Activated CD4-positive, alpha-beta T cell treated with anti-CD3 and anti-CD28 coated beads, Interleukin-2, amount 10 ng/mL, durations not matched to agents 7 days and 5 days (primary cell): ENCODE results near the gene DPYSL5. TPM values are rescaled to one million over a fixed set of nuclear protein-coding genes. Genes with fewer than 3 reads are reported as not detected.

Source experiments
- CTCF ChIA-PET: fragments of 350-600 bp; sonication (Branson Sonifier 250); formaldehyde crosslinking; loops from one replicate; lab custom pipeline; 2021; ENCODE audit warnings: antibody characterized with exemption; lab: Charles Lee
- POLR2A ChIA-PET: fragments of 350-600 bp; sonication (Branson Sonifier 250); formaldehyde crosslinking; loops from one replicate; lab custom pipeline; 2021; ENCODE audit warnings: antibody characterized with exemption; lab: Charles Lee
- DNase-seq: peaks from one replicate; pipeline ENCODE4 v3.0.0-alpha.2; 2020
- H3K27ac Mint-ChIP-seq: one replicate; pipeline ENCODE4 v1.8.0; 2021; ENCODE audit warnings: mild to moderate bottlenecking, moderate library complexity, mixed read lengths
- H3K27me3 Mint-ChIP-seq: one replicate; pipeline ENCODE4 v1.8.0; 2021; ENCODE audit warnings: mixed read lengths
- H3K36me3 Mint-ChIP-seq: one replicate; pipeline ENCODE4 v1.8.0; 2021; ENCODE audit warnings: low read depth, mixed read lengths
- H3K4me1 Mint-ChIP-seq: one replicate; pipeline ENCODE4 v1.8.0; 2021; ENCODE audit warnings: mixed read lengths
- H3K4me3 Mint-ChIP-seq: one replicate; pipeline ENCODE4 v1.8.0; 2021; ENCODE audit warnings: mild to moderate bottlenecking, moderate library complexity, mixed read lengths
- H3K9me3 Mint-ChIP-seq: one replicate; pipeline ENCODE4 v1.8.0; 2021; ENCODE audit warnings: mixed read lengths
- total RNA-seq, 2 experiments: library from RNA; stranded (reverse); gene quantifications; one replicate each; pipeline ENCODE4 v1.2.3, GENCODE V29; 2021

Gene DPYSL5
- total RNA-seq, 2 experiments from 2014 or later = not detected

DNA sequence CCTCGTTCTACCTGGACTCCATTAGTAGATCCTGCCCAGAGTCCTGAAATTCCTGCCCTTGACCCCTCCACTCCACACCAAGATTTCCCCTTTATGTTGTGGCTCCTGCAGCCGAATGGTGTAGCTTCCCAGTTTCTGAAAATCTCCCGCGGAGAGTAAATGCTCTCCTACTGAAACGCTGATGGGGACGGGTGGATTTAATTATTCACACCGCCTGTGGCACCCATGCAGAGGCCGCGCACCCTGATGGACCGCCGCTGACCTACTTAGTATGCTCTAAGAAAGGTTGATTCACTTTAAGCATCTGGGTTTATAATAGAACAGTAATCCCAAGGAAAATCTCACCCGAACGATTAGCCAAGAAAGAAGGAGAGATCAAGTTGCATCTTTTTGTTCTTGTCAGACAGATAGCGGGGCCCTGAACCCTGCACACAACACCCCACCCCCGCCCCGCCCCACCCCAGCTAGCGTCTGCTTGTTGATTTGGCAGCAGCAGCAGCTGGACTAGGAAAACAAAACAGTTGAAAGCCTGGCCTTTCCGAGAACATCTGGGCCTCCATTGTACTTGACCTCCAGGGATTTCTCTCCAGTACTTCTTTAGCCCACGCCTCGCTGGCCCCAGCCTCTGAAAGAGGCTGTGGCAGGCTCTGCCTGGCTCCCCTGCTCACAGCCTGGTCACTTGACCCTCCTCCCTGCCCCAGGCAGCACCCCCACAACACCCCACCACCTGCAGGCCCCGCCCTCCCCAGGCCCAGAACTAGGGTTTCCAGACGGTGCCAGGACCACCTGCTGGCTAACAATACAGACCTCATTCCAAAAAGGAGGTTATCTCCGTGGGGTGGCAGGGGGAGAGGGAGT lies 53.6 kb downstream of the DPYSL5 start:
- ChIA-PET POLR2A (no interaction called here), CTCF (no interaction called here)
- Mint-ChIP-seq H3K4me1 (no peaks in the 10 kb centered on the region), H3K4me3 (no peak overlapping the region), H3K36me3 (no peaks in the 10 kb centered on the region), H3K9me3 (no peaks in the 10 kb centered on the region), H3K27ac (no peak overlapping the region), H3K27me3 (peaks cover 9% of the 10 kb centered on the region)
- no peak for DNase-seq

DNA sequence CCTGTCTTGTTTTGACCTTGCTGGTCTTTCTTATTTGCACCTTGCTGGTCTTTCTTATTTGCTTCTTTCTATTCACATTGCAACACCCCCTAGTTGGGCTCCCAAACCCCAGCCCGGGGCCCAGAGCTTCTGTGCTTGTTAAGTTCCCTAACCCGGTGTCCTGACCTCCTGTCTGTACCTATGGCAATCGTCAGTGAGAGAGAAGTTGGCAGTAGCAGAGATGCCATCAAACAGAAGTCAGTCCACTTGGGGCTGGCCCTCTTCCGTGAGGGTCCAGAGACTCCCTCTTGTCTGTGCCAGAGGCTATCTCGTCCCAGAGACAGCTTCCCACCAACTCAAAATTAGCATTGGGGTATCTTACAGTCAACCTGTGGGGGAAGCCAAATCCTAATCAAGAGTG lies 55.7 kb downstream of the DPYSL5 start:
- Mint-ChIP-seq H3K4me1 (no peaks in the 10 kb centered on the region), H3K4me3 (no peak overlapping the region), H3K36me3 (no peaks in the 10 kb centered on the region), H3K27ac (no peak overlapping the region), H3K9me3 (no peaks in the 10 kb centered on the region), H3K27me3 (peaks cover 2% of the 10 kb centered on the region)
- ChIA-PET POLR2A (no interaction called here), CTCF (no interaction called here)
- DNase-seq = no peak

DNA sequence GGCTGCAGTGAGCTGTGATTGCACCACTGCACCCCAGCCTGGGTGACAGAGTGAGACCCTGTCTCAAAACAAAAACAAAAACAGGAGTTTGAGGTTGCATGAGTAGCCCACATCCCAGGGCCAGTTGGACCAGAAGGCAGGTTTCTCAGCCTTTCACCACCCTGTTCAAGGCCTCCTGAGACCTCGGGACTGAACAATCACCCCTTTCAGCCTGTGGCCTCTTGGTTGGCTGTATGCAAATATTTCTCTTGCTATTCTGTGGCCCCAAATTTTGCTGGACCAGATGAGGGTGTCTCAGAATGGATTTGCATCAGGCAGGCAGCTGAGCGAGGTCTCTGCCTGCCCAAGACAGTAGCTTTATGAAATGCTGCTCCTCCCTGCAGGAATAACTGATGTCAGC lies 56.9 kb downstream of the DPYSL5 start:
- H3K4me3 Mint-ChIP-seq = no peak overlapping the region
- CTCF ChIA-PET = interaction anchor here (1.0 to 1.9 kb wide), 2 partner anchors 10 to 18 kb away, joined by 3 to 5 read pairs; no protein-coding TSS in a partner anchor
- POLR2A ChIA-PET = no interaction called here
- H3K27ac Mint-ChIP-seq = no peak overlapping the region
- no peaks in the 10 kb centered on the region for H3K36me3 Mint-ChIP-seq
- H3K4me1 Mint-ChIP-seq = no peaks in the 10 kb centered on the region
- no peaks in the 10 kb centered on the region for H3K9me3 Mint-ChIP-seq
- DNase-seq = no peak
- H3K27me3 Mint-ChIP-seq = peaks cover 6% of the 10 kb centered on the region

DNA sequence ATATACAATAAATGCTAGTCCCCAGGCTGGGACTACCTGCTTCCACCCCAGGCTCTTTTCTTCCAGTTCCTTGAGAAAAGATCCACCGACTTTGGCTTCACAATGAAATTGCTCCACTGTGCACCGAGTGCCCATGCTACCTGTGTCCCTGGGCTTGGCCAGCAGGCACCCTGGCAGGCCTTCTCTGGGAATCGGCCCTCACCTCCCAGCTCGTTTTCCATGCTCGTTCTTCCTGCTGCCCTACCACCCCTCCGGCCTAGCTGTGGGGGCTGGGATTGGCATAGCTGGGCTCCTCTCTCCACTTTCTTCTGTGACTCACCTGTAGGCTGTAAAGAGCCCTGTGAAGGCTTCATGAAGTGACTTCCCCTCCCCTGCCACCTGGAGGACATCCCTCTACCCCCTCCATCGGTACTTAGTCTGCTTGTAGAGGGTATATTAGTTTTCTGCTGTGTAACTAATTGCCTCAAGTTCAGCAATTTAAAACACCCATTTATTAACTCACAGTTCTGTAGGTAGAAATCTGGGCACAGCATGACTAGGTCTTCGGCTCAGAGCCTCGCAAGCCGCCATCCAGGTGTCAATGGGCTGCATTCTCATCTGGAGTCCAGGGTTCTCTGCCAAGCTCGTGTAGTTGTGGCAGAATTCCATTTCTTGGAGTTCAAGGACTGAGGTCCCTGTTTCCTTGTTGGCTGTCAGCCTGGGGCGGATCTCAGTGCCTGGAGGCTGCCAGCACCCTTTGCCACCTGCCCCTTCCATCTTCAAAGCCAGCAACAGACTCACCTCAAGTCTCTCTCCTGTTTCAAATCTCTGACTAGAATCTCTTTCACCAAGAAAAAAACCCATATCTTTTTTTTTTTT lies 57.6 kb downstream of the DPYSL5 start:
- Mint-ChIP-seq H3K4me3 (no peak overlapping the region), H3K4me1 (no peaks in the 10 kb centered on the region), H3K9me3 (no peaks in the 10 kb centered on the region), H3K27me3 (peaks cover 12% of the 10 kb centered on the region), H3K27ac (no peak overlapping the region), H3K36me3 (no peaks in the 10 kb centered on the region)
- CTCF ChIA-PET = interaction anchor here (1.9 kb wide), 1 partner anchor 17 kb away, joined by 5 read pairs; no protein-coding TSS in a partner anchor
- DNase-seq = no peak
- POLR2A ChIA-PET = no interaction called here

DNA sequence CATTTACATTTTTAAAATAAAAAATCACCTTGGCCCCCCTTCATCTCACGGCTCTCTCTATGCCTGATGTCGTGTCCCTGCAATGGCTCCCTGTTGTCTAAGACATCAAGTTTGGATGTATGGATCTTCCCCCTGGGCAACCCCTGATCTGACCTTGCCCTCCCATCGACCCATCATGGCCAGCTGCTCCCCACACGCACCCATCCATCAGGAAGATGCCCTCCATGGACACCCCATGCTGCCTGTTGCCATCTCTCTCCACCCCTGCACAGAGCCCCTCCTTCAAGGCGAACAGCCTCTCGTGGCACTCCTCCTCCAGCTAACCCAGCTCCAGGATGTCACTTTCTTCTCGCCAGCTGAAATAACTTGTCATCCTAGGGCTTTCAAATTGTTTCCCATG lies 59.5 kb downstream of the DPYSL5 start:
- H3K27ac Mint-ChIP-seq = no peak overlapping the region
- no peak overlapping the region for H3K4me3 Mint-ChIP-seq
- no peak for DNase-seq
- H3K4me1 Mint-ChIP-seq = no peaks in the 10 kb centered on the region
- CTCF ChIA-PET = no interaction called here
- no peaks in the 10 kb centered on the region for H3K9me3 Mint-ChIP-seq
- no peaks in the 10 kb centered on the region for H3K36me3 Mint-ChIP-seq
- peaks cover 15% of the 10 kb centered on the region for H3K27me3 Mint-ChIP-seq
- POLR2A ChIA-PET = no interaction called here

DNA sequence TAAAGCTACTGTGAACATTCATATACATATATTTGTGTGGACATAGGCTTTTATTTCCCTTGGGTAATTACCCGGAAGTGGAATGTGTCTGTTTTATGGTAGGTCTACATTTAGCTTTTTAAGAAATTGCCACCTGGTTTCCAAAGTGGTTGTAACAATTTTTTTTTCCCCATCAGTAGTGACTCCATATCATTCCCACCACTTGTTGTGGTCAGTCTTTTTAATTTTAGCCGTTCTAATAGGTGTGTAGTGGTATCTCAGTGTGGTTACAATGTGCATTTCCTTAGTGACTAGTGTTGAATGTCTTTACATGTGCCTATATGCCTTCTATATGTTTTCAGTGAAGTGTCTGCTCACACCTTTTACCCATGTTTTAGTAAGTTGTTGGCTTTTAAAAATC lies 62.2 kb downstream of the DPYSL5 start:
- ChIA-PET CTCF (interaction anchor here (0.6 to 2.4 kb wide), 2 partner anchors 11 to 282 kb away, joined by 3 to 8 read pairs; no protein-coding TSS in a partner anchor), POLR2A (interaction anchor here (0.6 kb wide), 1 partner anchor 27 kb away, joined by 3 read pairs; no protein-coding TSS in a partner anchor)
- Mint-ChIP-seq H3K27ac (no peak overlapping the region), H3K4me3 (no peak overlapping the region), H3K9me3 (no peaks in the 10 kb centered on the region), H3K4me1 (no peaks in the 10 kb centered on the region), H3K36me3 (no peaks in the 10 kb centered on the region), H3K27me3 (peaks cover 19% of the 10 kb centered on the region)
- no peak for DNase-seq

DNA sequence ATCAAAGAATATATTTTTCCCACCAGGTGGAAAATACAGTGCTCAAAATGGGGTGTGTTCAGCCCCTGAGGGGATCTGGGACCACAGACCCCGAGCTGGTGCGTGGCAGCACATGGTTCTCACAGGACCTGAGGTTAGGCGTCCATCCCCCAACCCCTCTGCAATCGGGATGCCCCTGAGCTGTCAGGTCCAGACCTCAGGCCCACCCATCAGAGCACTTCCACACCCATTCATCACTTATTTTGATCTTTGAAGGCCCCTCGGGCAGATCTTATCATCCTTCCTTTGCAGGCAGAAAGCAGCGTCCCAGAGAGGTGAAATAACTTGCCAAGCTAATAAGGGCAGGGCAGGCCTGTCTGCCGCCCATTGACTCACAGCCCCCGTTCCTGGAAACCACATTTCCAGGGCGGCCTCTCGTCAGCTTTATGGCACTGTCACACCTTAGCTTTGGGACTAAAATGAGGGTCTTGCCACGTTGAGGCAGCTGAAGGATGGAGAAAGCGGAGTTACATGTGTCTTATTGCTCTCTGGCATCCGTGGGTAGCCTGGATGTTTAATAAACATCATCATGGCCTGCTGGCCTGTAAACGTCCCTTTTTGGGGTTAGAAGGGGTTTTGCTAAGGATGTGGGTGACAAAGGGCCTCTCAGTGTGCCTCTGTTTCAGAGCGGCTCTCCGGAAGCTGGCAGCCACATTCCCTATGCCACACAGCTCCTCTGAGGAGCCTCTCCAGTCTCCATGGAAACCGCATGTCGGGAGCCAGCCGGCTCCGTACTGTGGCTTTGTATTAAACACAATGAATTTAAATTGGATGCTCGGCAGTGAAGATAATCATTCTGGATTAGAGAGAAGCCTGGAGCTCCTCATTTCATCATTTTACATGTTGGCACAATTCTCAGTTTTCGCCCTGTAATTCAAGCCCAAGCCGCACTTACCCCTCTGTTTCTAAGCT lies 64.3 kb downstream of the DPYSL5 start:
- Mint-ChIP-seq H3K9me3 (no peaks in the 10 kb centered on the region), H3K36me3 (no peaks in the 10 kb centered on the region), H3K27ac (no peak overlapping the region), H3K4me3 (no peak overlapping the region), H3K4me1 (no peaks in the 10 kb centered on the region), H3K27me3 (peaks cover 19% of the 10 kb centered on the region)
- DNase-seq = no peak
- ChIA-PET CTCF (no interaction called here), POLR2A (no interaction called here)

DNA sequence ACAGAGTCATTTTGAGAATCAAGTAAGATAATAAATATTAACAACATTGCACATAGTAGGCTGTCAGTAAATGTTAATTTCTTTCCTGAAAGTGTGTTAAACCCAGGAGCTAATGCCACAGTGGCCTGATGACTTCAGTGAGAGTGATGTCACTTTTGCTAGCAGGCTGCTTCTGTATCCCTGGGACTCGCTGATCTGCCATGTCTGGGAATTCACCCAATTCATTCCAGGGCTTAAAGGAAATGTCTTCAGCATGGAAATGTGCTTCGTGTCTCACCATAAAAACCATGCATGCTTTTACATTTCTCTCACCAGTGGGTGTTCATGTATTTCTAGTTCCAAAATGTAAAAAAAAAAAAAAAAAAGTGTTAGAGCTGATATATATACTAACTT lies 65.7 kb downstream of the DPYSL5 start:
- no peak for DNase-seq
- H3K27me3 Mint-ChIP-seq = peaks cover 19% of the 10 kb centered on the region
- H3K36me3 Mint-ChIP-seq = no peaks in the 10 kb centered on the region
- no peak overlapping the region for H3K27ac Mint-ChIP-seq
- H3K9me3 Mint-ChIP-seq = no peaks in the 10 kb centered on the region
- no peaks in the 10 kb centered on the region for H3K4me1 Mint-ChIP-seq
- H3K4me3 Mint-ChIP-seq = no peak overlapping the region
- POLR2A ChIA-PET = no interaction called here
- CTCF ChIA-PET = no interaction called here

DNA sequence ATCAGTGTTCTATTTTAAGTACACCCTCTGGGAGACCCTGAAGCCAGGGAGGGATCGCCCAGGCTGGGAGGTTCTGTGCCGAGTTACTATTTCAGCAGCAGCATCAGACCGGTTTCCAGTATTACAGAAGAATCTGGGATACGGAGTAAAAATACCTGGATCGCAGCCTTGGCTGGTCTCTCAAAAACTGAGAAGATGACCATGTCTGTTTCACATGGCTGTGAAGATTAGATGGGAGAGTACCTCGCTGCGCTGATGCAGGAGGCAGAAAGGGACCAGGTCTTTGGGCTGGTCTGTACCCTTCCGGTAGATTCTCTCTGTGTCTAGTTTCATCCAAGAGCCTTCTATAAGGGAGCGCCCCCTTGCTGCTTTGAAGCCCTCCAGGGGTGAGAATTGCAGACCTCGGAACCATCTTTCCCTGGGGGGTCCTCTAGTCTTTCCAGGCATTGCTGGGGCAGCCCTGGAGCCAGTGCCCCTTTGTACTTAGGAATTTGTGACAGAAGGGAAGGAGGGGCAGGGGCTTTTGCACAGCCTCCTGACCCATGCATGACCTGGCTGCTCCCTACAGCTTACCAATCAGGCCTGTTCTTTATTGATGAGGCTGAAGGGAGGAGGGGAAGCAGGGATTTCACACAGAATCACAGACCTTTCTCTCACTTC lies 66.2 kb downstream of the DPYSL5 start:
- no peaks in the 10 kb centered on the region for H3K36me3 Mint-ChIP-seq
- ChIA-PET POLR2A (no interaction called here), CTCF (no interaction called here)
- H3K27me3 Mint-ChIP-seq = peaks cover 17% of the 10 kb centered on the region
- H3K4me1 Mint-ChIP-seq = no peaks in the 10 kb centered on the region
- no peaks in the 10 kb centered on the region for H3K9me3 Mint-ChIP-seq
- H3K27ac Mint-ChIP-seq = no peak overlapping the region
- no peak overlapping the region for H3K4me3 Mint-ChIP-seq
- no peak for DNase-seq

DNA sequence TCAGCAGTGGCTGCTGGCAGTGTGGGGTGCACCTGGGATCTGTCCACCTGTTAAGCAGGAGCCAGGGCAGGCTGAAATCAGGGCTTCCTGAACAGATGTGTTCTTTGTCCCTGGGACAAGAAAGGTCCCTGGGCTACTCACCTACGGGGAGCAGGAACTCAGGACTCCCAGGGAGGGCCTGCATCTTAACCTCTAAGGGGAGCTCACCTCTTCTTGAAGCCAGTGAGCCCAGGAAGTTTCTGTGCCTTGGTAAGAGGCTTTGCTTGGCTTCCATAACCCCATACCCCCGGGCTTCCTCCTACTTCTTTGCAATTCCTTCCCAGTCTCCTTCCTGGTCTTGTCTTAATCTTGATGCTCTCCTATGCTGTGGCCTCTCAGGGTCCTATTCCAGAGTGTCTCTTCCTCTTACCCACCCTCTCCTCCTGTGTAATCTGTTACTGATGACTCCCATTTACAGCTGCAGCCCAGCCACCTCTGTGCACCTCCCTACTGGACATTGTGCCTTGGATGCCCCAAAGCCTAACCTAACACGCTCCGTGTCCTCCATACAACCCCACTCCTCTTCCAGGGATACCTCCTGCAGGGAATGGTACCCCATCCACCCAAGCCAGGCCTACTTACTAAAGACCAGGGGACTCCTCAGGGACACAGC lies 66.9 kb downstream of the DPYSL5 start:
- no peak for DNase-seq
- Mint-ChIP-seq H3K4me1 (no peaks in the 10 kb centered on the region), H3K4me3 (no peak overlapping the region), H3K36me3 (no peaks in the 10 kb centered on the region), H3K27ac (no peak overlapping the region), H3K27me3 (peaks cover 17% of the 10 kb centered on the region), H3K9me3 (no peaks in the 10 kb centered on the region)
- POLR2A ChIA-PET = no interaction called here
- CTCF ChIA-PET = no interaction called here

DNA sequence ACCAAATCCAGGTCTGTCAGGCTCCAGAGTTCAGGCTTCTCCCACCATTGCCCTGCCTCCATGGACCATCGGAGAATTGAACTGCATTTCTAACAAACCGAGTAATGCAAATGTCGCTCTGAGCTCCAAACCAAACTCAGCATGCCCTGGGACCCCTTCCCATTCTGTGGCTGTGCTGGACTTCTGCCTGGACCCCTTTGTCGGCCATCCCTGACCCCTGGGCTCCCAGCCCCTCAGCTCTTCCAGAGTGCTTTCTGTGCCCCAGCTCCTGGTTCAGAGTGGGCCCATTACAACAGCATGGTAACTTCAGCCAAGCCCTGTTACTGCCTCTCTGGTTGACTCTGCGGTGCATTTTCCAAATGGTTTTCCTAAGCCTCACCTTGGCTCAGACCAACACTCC lies 67.4 kb downstream of the DPYSL5 start:
- POLR2A ChIA-PET = no interaction called here
- CTCF ChIA-PET = no interaction called here
- no peak overlapping the region for H3K4me3 Mint-ChIP-seq

More for the DNA sequence above, 67.4 kb downstream of the DPYSL5 start:
- peaks cover 12% of the 10 kb centered on the region for H3K27me3 Mint-ChIP-seq
- no peaks in the 10 kb centered on the region for H3K9me3 Mint-ChIP-seq
- H3K36me3 Mint-ChIP-seq = no peaks in the 10 kb centered on the region
- no peak for DNase-seq
- H3K27ac Mint-ChIP-seq = no peak overlapping the region
- no peaks in the 10 kb centered on the region for H3K4me1 Mint-ChIP-seq
